Ishikawa (cell line): ENCODE measurements around the gene ACLY.

Experiments
- CEBPB ChIP-seq: IDR thresholded peaks from 2 replicates; pipeline ENCODE4 v1.6.1; 2012
- CREB1 ChIP-seq: IDR thresholded peaks from 2 replicates; pipeline ENCODE4 v1.6.1; 2012; ENCODE audit warnings: low read depth
- EGR1 ChIP-seq: IDR thresholded peaks from 2 replicates; pipeline ENCODE4 v1.6.1; 2012
- EP300 ChIP-seq: IDR thresholded peaks from 2 replicates; pipeline ENCODE4 v1.6.1; 2012; ENCODE audit warnings: borderline replicate concordance
- FOXM1 ChIP-seq: IDR thresholded peaks from 2 replicates; pipeline ENCODE4 v1.6.1; 2012; ENCODE audit warnings: low read depth, borderline replicate concordance
- NFIC ChIP-seq: IDR thresholded peaks from 2 replicates; pipeline ENCODE4 v1.6.1; 2012
- RAD21 ChIP-seq: IDR thresholded peaks from 2 replicates; pipeline ENCODE4 v1.6.1; 2012; ENCODE audit warnings: low read depth
- TAF1 ChIP-seq: IDR thresholded peaks from 2 replicates; pipeline ENCODE4 v1.6.1; 2012; ENCODE audit warnings: low read depth, mild to moderate bottlenecking
- TCF12 ChIP-seq: IDR thresholded peaks from 2 replicates; pipeline ENCODE4 v1.6.1; 2012; ENCODE audit warnings: low read depth
- TEAD4 ChIP-seq: IDR thresholded peaks from 2 replicates; pipeline ENCODE4 v1.6.1; 2012
- YY1 ChIP-seq: IDR thresholded peaks from 2 replicates; pipeline ENCODE4 v1.6.1; 2012; ENCODE audit warnings: low read depth
- ZBTB7A ChIP-seq: IDR thresholded peaks from 2 replicates; pipeline ENCODE4 v1.6.1; 2012; ENCODE audit warnings: low read depth
- TF ChIP-seq, protein P1 (sequence below): IDR thresholded peaks from 2 replicates; pipeline ENCODE4 v1.6.1; 2012
- TF ChIP-seq, protein P2 (sequence below): IDR thresholded peaks from 2 replicates; pipeline ENCODE4 v1.6.1; 2012
- TF ChIP-seq, protein P3 (sequence below): IDR thresholded peaks from 2 replicates; pipeline ENCODE4 v1.6.1; 2012; ENCODE audit warnings: low read depth, mild to moderate bottlenecking

ACLY gene

GRCh38 chr17:41965694-41966462 lies 47.1 kb upstream of the ACLY start:
- TF ChIP-seq TEAD4, result no peak
- TF ChIP-seq, protein P1, sequence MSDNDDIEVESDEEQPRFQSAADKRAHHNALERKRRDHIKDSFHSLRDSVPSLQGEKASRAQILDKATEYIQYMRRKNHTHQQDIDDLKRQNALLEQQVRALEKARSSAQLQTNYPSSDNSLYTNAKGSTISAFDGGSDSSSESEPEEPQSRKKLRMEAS, result peak; percentile 35; the same call in 1 of the 2 replicates

DNA sequence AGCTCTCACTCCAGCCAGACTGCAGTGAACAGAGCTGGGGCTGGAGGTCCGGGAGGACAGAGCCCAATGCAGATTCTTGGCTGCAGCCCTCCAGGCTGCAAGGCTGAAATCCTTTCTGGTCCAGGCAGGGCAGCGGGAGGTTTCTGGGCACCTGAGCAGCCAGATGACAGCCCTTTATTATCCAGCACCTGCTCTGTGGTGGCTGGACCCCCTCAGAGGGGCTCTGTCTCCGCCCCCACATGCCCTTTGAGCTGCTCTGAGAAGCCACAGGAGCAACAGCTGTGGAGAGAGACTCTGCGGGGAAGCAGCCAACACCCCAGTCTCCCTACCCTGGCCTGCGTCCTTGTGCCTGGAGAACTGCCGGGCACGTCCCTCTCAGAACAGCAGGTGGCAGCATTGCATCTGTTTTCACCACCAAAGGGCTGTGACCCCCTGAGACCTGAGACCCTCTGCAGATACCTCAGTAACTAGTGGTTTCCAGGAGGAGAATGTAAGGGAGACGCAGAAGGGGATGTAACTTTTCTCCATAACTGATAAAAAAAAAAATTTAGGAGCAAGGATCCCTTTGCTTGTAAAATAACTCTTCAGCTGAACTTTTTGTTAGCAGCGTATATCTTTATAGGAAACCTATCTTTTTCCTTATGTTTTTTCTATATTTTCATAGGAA lies 44.1 kb upstream of the ACLY start:
- TF ChIP-seq ZBTB7A, result peak; percentile 97
- no peak for TF ChIP-seq TAF1
- peak; percentile 90 for TF ChIP-seq RAD21

DNA sequence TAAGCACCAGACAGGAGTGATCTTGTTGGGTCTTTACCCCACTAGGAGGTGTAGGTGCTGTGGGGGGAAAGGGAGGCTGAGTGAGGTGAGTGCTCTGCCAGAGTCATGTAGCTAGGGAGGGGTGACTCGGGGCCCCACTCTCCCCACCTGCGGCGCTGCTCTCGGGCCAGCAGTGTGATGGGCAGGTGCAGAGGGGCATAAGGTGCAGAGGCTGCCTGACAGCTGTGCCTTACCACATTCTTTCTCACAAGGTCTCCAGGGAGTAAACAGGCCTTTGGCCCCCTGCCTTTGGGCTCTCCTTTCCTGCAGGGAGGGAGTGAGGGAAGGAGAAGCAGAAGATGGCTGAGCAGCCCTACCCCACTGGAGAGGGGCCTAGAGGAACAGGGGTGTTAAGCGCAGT lies 43.4 kb upstream of the ACLY start:
- no peak for TF ChIP-seq CEBPB
- no peak for TF ChIP-seq RAD21
- TF ChIP-seq YY1, result no peak
- TF ChIP-seq EP300, result no peak
- no peak for TF ChIP-seq NFIC
- no peak for TF ChIP-seq TCF12
- TF ChIP-seq TAF1, result no peak
- TF ChIP-seq, protein P2, sequence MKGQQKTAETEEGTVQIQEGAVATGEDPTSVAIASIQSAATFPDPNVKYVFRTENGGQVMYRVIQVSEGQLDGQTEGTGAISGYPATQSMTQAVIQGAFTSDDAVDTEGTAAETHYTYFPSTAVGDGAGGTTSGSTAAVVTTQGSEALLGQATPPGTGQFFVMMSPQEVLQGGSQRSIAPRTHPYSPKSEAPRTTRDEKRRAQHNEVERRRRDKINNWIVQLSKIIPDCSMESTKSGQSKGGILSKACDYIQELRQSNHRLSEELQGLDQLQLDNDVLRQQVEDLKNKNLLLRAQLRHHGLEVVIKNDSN, result no peak
- TF ChIP-seq, protein P1, result no peak
- TF ChIP-seq, protein P3, sequence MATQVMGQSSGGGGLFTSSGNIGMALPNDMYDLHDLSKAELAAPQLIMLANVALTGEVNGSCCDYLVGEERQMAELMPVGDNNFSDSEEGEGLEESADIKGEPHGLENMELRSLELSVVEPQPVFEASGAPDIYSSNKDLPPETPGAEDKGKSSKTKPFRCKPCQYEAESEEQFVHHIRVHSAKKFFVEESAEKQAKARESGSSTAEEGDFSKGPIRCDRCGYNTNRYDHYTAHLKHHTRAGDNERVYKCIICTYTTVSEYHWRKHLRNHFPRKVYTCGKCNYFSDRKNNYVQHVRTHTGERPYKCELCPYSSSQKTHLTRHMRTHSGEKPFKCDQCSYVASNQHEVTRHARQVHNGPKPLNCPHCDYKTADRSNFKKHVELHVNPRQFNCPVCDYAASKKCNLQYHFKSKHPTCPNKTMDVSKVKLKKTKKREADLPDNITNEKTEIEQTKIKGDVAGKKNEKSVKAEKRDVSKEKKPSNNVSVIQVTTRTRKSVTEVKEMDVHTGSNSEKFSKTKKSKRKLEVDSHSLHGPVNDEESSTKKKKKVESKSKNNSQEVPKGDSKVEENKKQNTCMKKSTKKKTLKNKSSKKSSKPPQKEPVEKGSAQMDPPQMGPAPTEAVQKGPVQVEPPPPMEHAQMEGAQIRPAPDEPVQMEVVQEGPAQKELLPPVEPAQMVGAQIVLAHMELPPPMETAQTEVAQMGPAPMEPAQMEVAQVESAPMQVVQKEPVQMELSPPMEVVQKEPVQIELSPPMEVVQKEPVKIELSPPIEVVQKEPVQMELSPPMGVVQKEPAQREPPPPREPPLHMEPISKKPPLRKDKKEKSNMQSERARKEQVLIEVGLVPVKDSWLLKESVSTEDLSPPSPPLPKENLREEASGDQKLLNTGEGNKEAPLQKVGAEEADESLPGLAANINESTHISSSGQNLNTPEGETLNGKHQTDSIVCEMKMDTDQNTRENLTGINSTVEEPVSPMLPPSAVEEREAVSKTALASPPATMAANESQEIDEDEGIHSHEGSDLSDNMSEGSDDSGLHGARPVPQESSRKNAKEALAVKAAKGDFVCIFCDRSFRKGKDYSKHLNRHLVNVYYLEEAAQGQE, result no peak
- no peak for TF ChIP-seq ZBTB7A
- TF ChIP-seq EGR1, result no peak
- TF ChIP-seq TEAD4, result no peak
- TF ChIP-seq FOXM1, result no peak
- TF ChIP-seq CREB1, result no peak

GRCh38 chr17:41959336-41960095 lies 40.8 kb upstream of the ACLY start:
- TF ChIP-seq TEAD4, result no peak
- TF ChIP-seq NFIC, result 0 out of 2 replicates have a peak, but pooled peaks have one; percentile 26
- TF ChIP-seq TAF1, result no peak
- TF ChIP-seq RAD21, result peak; percentile 72
- peak; percentile 69 for TF ChIP-seq CEBPB
- TF ChIP-seq YY1, result no peak
- TF ChIP-seq EGR1, result no peak
- TF ChIP-seq CREB1, result no peak
- peak; percentile 19; the same call in 1 of the 2 replicates for TF ChIP-seq EP300
- no peak for TF ChIP-seq FOXM1
- TF ChIP-seq, protein P3, result no peak
- TF ChIP-seq TCF12, result no peak
- TF ChIP-seq ZBTB7A, result peak; percentile 71; the same call in 1 of the 2 replicates
- TF ChIP-seq, protein P1, result no peak

DNA sequence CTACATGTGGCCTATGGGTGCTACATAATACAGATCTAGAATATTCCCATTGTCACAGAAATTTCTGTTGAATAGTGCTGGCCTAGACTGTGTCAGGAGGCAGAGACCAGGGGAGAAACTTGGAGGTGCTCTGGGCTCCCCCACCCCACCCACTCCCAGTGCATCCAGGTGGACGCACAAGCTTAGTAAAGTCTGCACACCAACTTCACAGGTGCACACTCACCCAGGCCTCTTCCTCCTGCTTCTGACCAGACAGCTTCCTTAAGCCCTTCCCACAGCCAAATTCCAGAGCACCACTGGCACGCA lies 40.2 kb upstream of the ACLY start:
- TF ChIP-seq RAD21 (no peak), TCF12 (no peak), CEBPB (no peak), YY1 (no peak), EGR1 (no peak), FOXM1 (no peak), TAF1 (no peak), EP300 (no peak), TEAD4 (peak; percentile 62; the same call in 1 of the 2 replicates), NFIC (no peak), ZBTB7A (no peak), CREB1 (no peak)
- TF ChIP-seq, protein P1, result 0 out of 2 replicates have a peak, but pooled peaks have one; percentile 14
- TF ChIP-seq, protein P2, result no peak
- TF ChIP-seq, protein P3, result no peak
